IMR-90 (cell line): ENCODE data around the gene SYDE2. TPM values are rescaled to one million over a fixed set of nuclear protein-coding genes. Genes with fewer than 3 reads are reported as not detected.
A peak's percentile ranks its signal among the peaks of the same experiment; 100 is the strongest.

ENCODE experiments used
- ATAC-seq: fragments of 200-7000 bp; cut with Tn5 transposase; 2 replicates; pipeline ENCODE4 v1.9.1; 2020; ENCODE audit warnings: low read depth, mild to moderate bottlenecking, moderate library complexity
- BruUV-seq: library from RNA; stranded (reverse); fragments of 400-500 nt; replicated peaks from 2 replicates; lab custom pipeline; 2021; lab: Mats Ljungman, UMichigan
- CTCF ChIA-PET: fragments of 300-600 bp; formaldehyde crosslinking; extraction: SDS; loops from one replicate; lab custom pipeline; 2021; ENCODE audit warnings: antibody characterized with exemption; lab: Yijun Ruan, JAX
- POLR2A ChIA-PET: fragments of 300-600 bp; sonication (Branson Sonifier 250); formaldehyde crosslinking; loops from one replicate; lab custom pipeline; 2022; ENCODE audit warnings: antibody characterized with exemption; ENCODE audit not compliant: unreplicated experiment; lab: Charles Lee
- DNase-seq: peaks from one replicate; pipeline ENCODE4 v3.0.0; 2013
- H2AFZ ChIP-seq: replicated peaks from 2 replicates; pipeline ENCODE3; 2013; ENCODE audit warnings: low read length, mild to moderate bottlenecking; ENCODE audit not compliant: poor library complexity
- H2AK5ac ChIP-seq: 2 replicates; pipeline ENCODE4 v1.6.1; 2013; ENCODE audit warnings: low read depth, low read length, inconsistent platforms
- H2AK9ac ChIP-seq: replicated peaks from 2 replicates; pipeline ENCODE3; 2013; ENCODE audit warnings: mild to moderate bottlenecking, low read depth, low read length, moderate library complexity; ENCODE audit not compliant: poor library complexity
- H2BK120ac ChIP-seq: 2 replicates; pipeline ENCODE4 v1.6.1; 2013; ENCODE audit warnings: low read depth, low read length, inconsistent platforms
- H2BK15ac ChIP-seq: 3 replicates; pipeline ENCODE4 v1.6.1; 2013; ENCODE audit warnings: low read depth, low read length, inconsistent platforms
- H2BK20ac ChIP-seq: 2 replicates; pipeline ENCODE4 v1.6.1; 2013; ENCODE audit warnings: low read depth, mild to moderate bottlenecking, inconsistent platforms, low read length, moderate library complexity
- H2BK5ac ChIP-seq: 2 replicates; pipeline ENCODE4 v1.6.1; 2013; ENCODE audit warnings: mild to moderate bottlenecking, low read depth, low read length, inconsistent platforms; ENCODE audit not compliant: poor library complexity, severe bottlenecking
- H3K14ac ChIP-seq: replicated peaks from 2 replicates; pipeline ENCODE4 v1.6.1; 2013; ENCODE audit warnings: low read depth, low read length, inconsistent platforms
- H3K18ac ChIP-seq: 2 replicates; pipeline ENCODE4 v1.6.1; 2013; ENCODE audit warnings: low read depth, low read length, control low read depth
- H3K23ac ChIP-seq: 2 replicates; pipeline ENCODE4 v1.6.1; 2013; ENCODE audit warnings: low read depth, low read length, inconsistent platforms
- H3K27ac ChIP-seq: 2 replicates; pipeline ENCODE4 v1.5.1; 2013; ENCODE audit warnings: mild to moderate bottlenecking, control low read depth, low read length; ENCODE audit not compliant: insufficient read depth
- H3K27me3 ChIP-seq: 2 replicates; pipeline ENCODE4 v1.6.1; 2013; ENCODE audit warnings: low read length; ENCODE audit not compliant: control insufficient read depth, insufficient read depth
- H3K36me3 ChIP-seq: 2 replicates; pipeline ENCODE4 v1.6.1; 2013; ENCODE audit warnings: low read length, mixed read lengths; ENCODE audit not compliant: control insufficient read depth, insufficient read depth
- H3K4ac ChIP-seq: 2 replicates; pipeline ENCODE4 v1.6.1; 2013; ENCODE audit warnings: low read depth, low read length, inconsistent platforms
- H3K4me1 ChIP-seq: 2 replicates; pipeline ENCODE4 v1.6.1; 2013; ENCODE audit warnings: low read length, mixed read lengths; ENCODE audit not compliant: control insufficient read depth, insufficient read depth
- H3K4me2 ChIP-seq: 2 replicates; pipeline ENCODE4 v1.6.1; 2013; ENCODE audit warnings: low read depth, mild to moderate bottlenecking, control low read depth, low read length, moderate library complexity
- H3K4me3 ChIP-seq: 2 replicates; pipeline ENCODE4 v1.5.1; 2013; ENCODE audit warnings: low read depth, mild to moderate bottlenecking, control low read depth, low read length, moderate library complexity; ENCODE audit not compliant: insufficient read depth
- H3K56ac ChIP-seq: 2 replicates; pipeline ENCODE4 v1.6.1; 2013; ENCODE audit warnings: low read length, inconsistent platforms; ENCODE audit not compliant: insufficient read depth; ENCODE audit errors: extremely low read depth
- H3K79me1 ChIP-seq, 2 experiments: 2 replicates each; pipeline ENCODE4 v1.6.1; 2013; ENCODE audit warnings: low read length in 2 of 2, inconsistent platforms in 1 of 2, low read depth in 1 of 2
- H3K9ac ChIP-seq: 2 replicates; pipeline ENCODE4 v1.6.1; 2013; ENCODE audit warnings: low read depth, low read length, control low read depth
- H3K9me1 ChIP-seq: 2 replicates; pipeline ENCODE4 v1.6.1; 2013; ENCODE audit warnings: low read length, inconsistent platforms; ENCODE audit not compliant: insufficient read depth
- H3K9me3 ChIP-seq: 2 replicates; pipeline ENCODE4 v1.6.1; 2013; ENCODE audit warnings: low read length; ENCODE audit not compliant: control insufficient read depth, insufficient read depth
- H4K20me1 ChIP-seq: 2 replicates; pipeline ENCODE4 v1.6.1; 2013; ENCODE audit warnings: low read length, inconsistent platforms; ENCODE audit not compliant: insufficient read depth
- H4K5ac ChIP-seq: 2 replicates; pipeline ENCODE4 v1.6.1; 2013; ENCODE audit warnings: mild to moderate bottlenecking, low read depth, low read length, control low read depth
- H4K8ac ChIP-seq, 2 experiments: 2 replicates each; pipeline ENCODE4 v1.6.1; 2013; ENCODE audit warnings: low read depth in 2 of 2, low read length in 2 of 2, control low read depth in 1 of 2, inconsistent platforms in 1 of 2
- H4K91ac ChIP-seq: 2 replicates; pipeline ENCODE4 v1.6.1; 2013; ENCODE audit warnings: low read depth, low read length, inconsistent platforms; ENCODE audit not compliant: insufficient read depth
- BHLHE40 ChIP-seq: fragments of 150-350 bp; IDR thresholded peaks from 2 replicates; pipeline ENCODE4 v1.6.1; 2016; ENCODE audit warnings: mild to moderate bottlenecking, low read depth, low read length
- CHD1 ChIP-seq: IDR thresholded peaks from 2 replicates; pipeline ENCODE4 v1.6.1; 2012; ENCODE audit warnings: low read depth, low read length, improper control_type of control experiment
- CTCF ChIP-seq: conservative IDR thresholded peaks from 2 replicates; pipeline ENCODE4 v1.5.1; 2012; ENCODE audit warnings: mild to moderate bottlenecking, low read depth, low read length, improper control_type of control experiment
- ELK1 ChIP-seq: fragments of 150-350 bp; IDR thresholded peaks from 2 replicates; pipeline ENCODE4 v1.6.1; 2016; ENCODE audit warnings: low read depth, mild to moderate bottlenecking, low read length, moderate library complexity, borderline replicate concordance
- MAZ ChIP-seq: IDR thresholded peaks from 2 replicates; pipeline ENCODE4 v1.6.1; 2012; ENCODE audit warnings: low read depth, mild to moderate bottlenecking, low read length, improper control_type of control experiment, moderate library complexity, borderline replicate concordance
- MXI1 ChIP-seq: IDR thresholded peaks from 2 replicates; pipeline ENCODE4 v1.6.1; 2012; ENCODE audit warnings: low read depth, mild to moderate bottlenecking, low read length, moderate library complexity, borderline replicate concordance
- NFE2L2 ChIP-seq: fragments of 150-350 bp; IDR thresholded peaks from 2 replicates; pipeline ENCODE4 v1.6.1; 2016; ENCODE audit warnings: low read depth, mild to moderate bottlenecking, low read length
- POLR2A ChIP-seq: IDR thresholded peaks from 2 replicates; pipeline ENCODE4 v1.6.1; 2012; ENCODE audit warnings: mild to moderate bottlenecking, low read depth, low read length
- RAD21 ChIP-seq: IDR thresholded peaks from 2 replicates; pipeline ENCODE4 v1.6.1; 2012; ENCODE audit warnings: low read length, improper control_type of control experiment
- RCOR1 ChIP-seq: IDR thresholded peaks from 2 replicates; pipeline ENCODE4 v1.6.1; 2012; ENCODE audit warnings: mild to moderate bottlenecking, low read length, improper control_type of control experiment; ENCODE audit not compliant: insufficient replicate concordance
- SMC3 ChIP-seq: fragments of 150-350 bp; IDR thresholded peaks from 2 replicates; pipeline ENCODE4 v1.6.1; 2016; ENCODE audit warnings: low read depth, mild to moderate bottlenecking, antibody characterized with exemption, low read length, moderate library complexity
- USF2 ChIP-seq: fragments of 150-350 bp; IDR thresholded peaks from 2 replicates; pipeline ENCODE4 v1.6.1; 2017; ENCODE audit warnings: mild to moderate bottlenecking, antibody characterized with exemption, low read length, low read depth
- WGBS, 2 experiments: methylation state at CpG; one replicate each; pipeline versions ENCODE4 v1.1.5 to v1.1.7; 2013; ENCODE audit warnings: missing lambda C conversion rate in 2 of 2; ENCODE audit not compliant: insufficient read length in 1 of 2; ENCODE audit errors: extremely low coverage in 2 of 2; 5-methylcytosine and 5-hydroxymethylcytosine counted together
- dilution Hi-C: fragments of 300-500 bp; cut with HindIII; formaldehyde crosslinking; loops from one replicate; pipeline ENCODE4 v1.14.3; 2018; ENCODE audit warnings: low sequenced_read_pairs; ENCODE audit not compliant: unreplicated experiment
- in situ Hi-C: fragments of 300-500 bp; cut with MboI; formaldehyde crosslinking; loops from 3 replicates; pipeline ENCODE4 v1.14.3; 2019; ENCODE audit warnings: low sequenced_read_pairs, inconsistent platforms, mixed read lengths
- intact Hi-C: fragments of 100-400 bp; cut with micrococcal nuclease; formaldehyde crosslinking; loops from 2 replicates; pipeline ENCODE4 v1.10.0; 2022
- polyA plus RNA-seq, 3 experiments: library from polyadenylated mRNA; depleted of rRNA; stranded (reverse); fragments of >200 nt; gene quantifications; 2 replicates each; pipeline ENCODE4 v1.2.3, GENCODE V29; 2012; ENCODE audit warnings: low replicate concordance in 1 of 3
- total RNA-seq: library from RNA; depleted of rRNA; stranded (reverse); fragments of >200 nt; gene quantifications from 2 replicates; pipeline ENCODE4 v1.2.3, GENCODE V29; 2012

Gene SYDE2
- total and polyA plus RNA-seq, 2 of the 4 experiments (the other 2 are of a cell fraction), result 1.8 to 10.0 TPM

GRCh38 chr1:85201340-85202091 lies 700 bp upstream of the SYDE2 start:
- POLR2A ChIA-PET, result interaction anchor here (0.5 kb wide), 1 partner anchor 628 kb away, joined by 5 read pairs; the partner anchor contains the start of gene CTBS
- Histone ChIP-seq H3K56ac (peak overlapping the region; percentile 95; the same call in 1 of the 2 replicates), H3K14ac (peak overlapping the region; percentile 98), H3K4me3 (peak overlapping the region; percentile 73), H3K9ac (peak overlapping the region; percentile 99), H2BK5ac (peak overlapping the region; percentile 86), H4K5ac (peak overlapping the region; percentile 98), H3K9me3 (no peaks in the 10 kb centered on the region), H3K27me3 (no peaks in the 10 kb centered on the region), H2BK20ac (peak overlapping the region; percentile 94), H2AFZ (peak overlapping the region; percentile 97), H3K23ac (peak overlapping the region; percentile 99), H3K4me2 (peak overlapping the region; percentile 99), H4K91ac (peak overlapping the region; percentile 93), H3K27ac (peak overlapping the region; percentile 88), H3K36me3 (no peaks in the 10 kb centered on the region), H2BK15ac (peak overlapping the region; percentile 97; the same call in 2 of the 3 replicates), H3K79me1 (peaks cover 3 to 15% of the 10 kb centered on the region in 2 experiments), H3K18ac (peak overlapping the region; percentile 79), H3K9me1 (no peaks in the 10 kb centered on the region), H3K4ac (peak overlapping the region; percentile 98), H2BK120ac (peak overlapping the region; percentile 94), H3K4me1 (peaks cover 6% of the 10 kb centered on the region), H4K20me1 (no peaks in the 10 kb centered on the region; the same call in 1 of the 2 replicates), H4K8ac (peak overlapping the region; percentile 86 to 92), H2AK9ac (peak overlapping the region; percentile 98), H2AK5ac (peak overlapping the region; percentile 94)
- WGBS, 2 experiments, result 2% methylated on average over 39 of the region's 81 CpGs; no CpG with 5 or more reads in 1 of the 2 experiments
- peak; percentile 49 for DNase-seq
- intact Hi-C loops (loop anchor here (1.0 to 2.0 kb wide), 3 partner anchors 53 to 256 kb away; partner anchors contain the start of gene C1orf52), in situ Hi-C loops (no loop called here), dilution Hi-C loops (no loop called here)
- ATAC-seq, result peak; percentile 80
- no peak for TF ChIP-seq ELK1
- TF ChIP-seq BHLHE40, result peak; percentile 77
- 0 out of 2 replicates have a peak, but pooled peaks have one; percentile 15 for TF ChIP-seq MAZ
- peak; percentile 17; the same call in 1 of the 2 replicates for TF ChIP-seq POLR2A
- TF ChIP-seq CTCF, result no peak
- TF ChIP-seq SMC3, result no peak
- TF ChIP-seq CHD1, result no peak
- TF ChIP-seq NFE2L2, result no peak
- TF ChIP-seq USF2, result peak; percentile 30; the same call in 1 of the 2 replicates
- TF ChIP-seq RCOR1, result no peak
- no peak for TF ChIP-seq RAD21
- peak; percentile 28; the same call in 1 of the 2 replicates for TF ChIP-seq MXI1
- CTCF ChIA-PET, result interaction anchor here (0.9 to 1.4 kb wide), 2 partner anchors 91 to 256 kb away, joined by 3 read pairs; no protein-coding TSS in a partner anchor
- BruUV-seq, result no TSS peak
